GM19397 (cell line): ENCODE data around the gene TPTE.
"Not testable (repeated sequence)": the region's sequence is repeated elsewhere in the genome, so short reads cannot be mapped to it uniquely, and the experiment has no call there.

Source experiments
- ATAC-seq: cut with Tn5 transposase; IDR thresholded peaks from one replicate; pipeline ENCODE4 v1.9.1; 2021; ENCODE audit warnings: mild to moderate bottlenecking, moderate library complexity; ENCODE audit not compliant: unreplicated experiment

The TPTE gene

DNA sequence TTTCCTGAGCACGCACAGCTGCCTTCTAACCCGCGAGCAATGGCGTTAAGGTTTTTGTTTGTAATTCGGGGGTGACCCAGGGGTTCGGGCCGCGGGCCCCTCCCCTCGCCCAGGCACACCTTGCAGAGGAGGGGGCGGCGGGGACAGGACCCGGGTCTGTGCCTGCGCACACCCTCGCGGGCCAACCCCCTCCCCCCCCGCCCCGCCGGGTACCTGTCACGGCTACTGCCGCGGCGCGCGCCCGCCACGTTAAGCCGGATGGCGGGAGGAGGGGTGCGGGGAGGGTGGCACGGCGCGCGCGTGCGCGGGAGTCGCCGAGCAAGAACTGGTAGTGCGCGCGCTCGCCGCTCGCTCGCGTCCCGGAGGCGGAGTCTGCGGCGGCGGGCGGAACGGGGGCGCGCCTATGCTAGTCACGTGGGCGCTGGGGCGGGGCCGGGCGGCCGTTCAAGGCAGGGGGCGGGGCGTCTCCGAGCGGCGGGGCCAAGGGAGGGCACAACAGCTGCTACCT is at the start of gene TPTE:
TPTE (plus strand) TSS at position 493 of the 508 bp plus-strand sequence. CDS start 17,141 bp downstream, outside the sequence.
- no peak for ATAC-seq

DNA sequence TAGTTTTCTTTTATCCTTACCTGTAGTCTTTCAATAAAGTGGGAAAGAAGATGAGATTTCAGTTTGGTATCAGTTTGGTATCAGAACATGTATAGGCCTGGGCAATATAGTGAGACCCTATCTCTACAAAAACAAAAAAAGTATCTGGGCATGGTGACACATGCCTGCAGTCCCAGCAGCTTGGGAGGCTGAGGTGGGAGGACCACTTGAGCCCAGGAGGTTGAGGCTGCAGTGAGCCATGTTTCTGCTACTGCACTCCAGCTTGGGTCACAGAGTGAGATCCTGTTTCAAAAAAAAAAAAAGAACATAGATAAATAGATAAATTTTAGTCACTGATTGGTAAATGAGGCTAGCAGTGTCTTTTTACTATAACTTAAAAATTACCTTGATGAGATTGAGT is 49.4 kb upstream of the TPTE start:
- ATAC-seq = not testable (repeated sequence)

DNA sequence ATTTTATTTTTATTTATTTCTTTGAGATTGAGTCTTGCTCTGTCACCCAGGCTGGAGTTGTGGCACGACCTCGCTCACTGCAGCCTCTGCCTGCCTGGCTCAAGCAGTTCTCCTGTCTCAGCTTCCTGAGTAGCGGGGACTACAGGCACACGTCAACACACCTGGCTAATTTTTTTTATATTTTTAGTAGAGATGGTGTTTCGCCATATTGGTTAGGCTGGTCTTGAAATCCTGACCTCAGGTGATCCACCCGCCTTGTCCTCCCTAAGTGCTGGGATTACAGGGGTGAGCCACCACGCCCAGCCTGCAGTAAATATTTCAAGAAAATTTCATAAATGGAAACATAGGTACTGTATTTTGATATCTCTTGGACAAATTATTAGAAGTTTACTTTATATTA is 43.6 kb upstream of the TPTE start:
- not testable (repeated sequence) for ATAC-seq

GRCh38 chr21:10479875-10480274 is 41.5 kb upstream of the TPTE start:
- ATAC-seq = not testable (repeated sequence)

- not testable (repeated sequence) for ATAC-seq
Measured at GRCh38 chr21:10484864-10485263, 36.5 kb upstream of the TPTE start.

DNA sequence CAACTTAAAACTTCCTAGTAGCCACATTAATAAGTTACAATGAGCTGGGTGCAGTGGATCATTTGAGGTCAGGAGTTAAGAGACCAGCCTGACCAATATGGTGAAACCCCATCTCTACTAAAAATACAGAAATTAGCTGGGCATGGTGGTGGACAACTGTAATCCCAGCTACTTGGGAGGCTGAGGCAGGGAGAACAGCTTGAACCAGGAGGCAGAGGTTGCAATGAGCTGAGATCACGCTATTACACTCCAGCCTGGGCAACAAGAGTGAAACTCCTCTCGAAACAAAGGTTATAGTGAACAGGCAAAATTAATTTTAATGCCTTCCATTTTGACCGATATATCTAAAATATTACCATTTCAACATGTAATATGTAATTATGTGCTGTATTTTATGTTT is 30.9 kb upstream of the TPTE start:
- ATAC-seq = not testable (repeated sequence)

GRCh38 chr21:10511116-10511515 is 10.3 kb upstream of the TPTE start:
- no peak for ATAC-seq

DNA sequence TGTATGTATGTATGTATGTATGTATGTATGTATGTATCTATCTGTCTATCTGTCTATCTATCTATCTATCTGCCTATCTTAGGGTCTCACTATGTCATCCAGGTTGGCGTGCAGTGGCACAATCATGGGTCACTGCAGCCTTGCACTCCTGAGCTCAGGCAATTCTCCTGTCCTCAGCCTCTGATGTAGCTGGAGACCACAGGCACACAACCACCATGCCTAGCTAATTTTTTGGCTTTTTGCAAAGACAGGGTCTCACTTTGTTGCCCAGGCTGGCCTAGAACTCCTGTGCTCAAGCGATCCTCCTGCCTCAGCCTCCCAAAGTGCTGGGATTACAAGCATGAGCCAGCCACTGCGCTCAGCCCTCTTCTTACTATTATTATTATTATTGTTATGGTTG is 4.5 kb upstream of the TPTE start:
- not testable (repeated sequence) for ATAC-seq

- not testable (repeated sequence) for ATAC-seq
Measured at GRCh38 chr21:10517904-10518303, 3.5 kb upstream of the TPTE start.

DNA sequence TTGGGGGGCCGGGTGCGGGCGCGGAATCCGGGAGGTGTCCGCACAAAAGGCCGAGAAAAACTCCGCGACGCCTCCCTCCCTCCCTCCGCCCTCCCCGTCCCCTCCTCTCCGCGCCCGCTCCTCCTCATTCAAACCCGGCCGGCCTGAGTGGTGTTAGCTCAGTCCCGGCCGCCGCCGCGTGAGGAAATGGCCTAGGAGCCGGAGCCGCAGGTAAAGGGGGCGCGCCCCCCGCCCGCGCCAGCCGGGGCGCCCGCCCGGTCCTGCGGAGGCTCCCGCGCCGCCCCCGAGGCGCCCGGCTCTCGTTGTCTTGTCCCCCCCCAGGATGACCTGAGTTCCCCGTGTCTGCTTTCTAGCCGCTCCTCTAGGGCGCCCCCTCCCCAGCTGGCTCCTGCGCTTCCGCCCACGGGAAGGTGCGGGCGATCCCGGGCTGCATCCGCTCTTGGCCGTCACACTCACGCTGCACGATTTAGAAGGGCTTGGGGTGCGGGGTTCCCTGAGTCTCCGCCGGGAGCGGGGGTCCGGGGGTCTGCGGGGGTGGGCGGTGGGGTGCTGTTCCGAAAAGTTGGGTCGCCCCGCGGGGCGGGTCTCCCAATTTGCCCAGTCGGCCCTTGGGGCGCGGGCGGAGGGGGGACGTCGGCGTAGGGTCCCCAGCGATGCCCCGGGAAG is 585 bp downstream of the TPTE start:
- not testable (repeated sequence) for ATAC-seq

DNA sequence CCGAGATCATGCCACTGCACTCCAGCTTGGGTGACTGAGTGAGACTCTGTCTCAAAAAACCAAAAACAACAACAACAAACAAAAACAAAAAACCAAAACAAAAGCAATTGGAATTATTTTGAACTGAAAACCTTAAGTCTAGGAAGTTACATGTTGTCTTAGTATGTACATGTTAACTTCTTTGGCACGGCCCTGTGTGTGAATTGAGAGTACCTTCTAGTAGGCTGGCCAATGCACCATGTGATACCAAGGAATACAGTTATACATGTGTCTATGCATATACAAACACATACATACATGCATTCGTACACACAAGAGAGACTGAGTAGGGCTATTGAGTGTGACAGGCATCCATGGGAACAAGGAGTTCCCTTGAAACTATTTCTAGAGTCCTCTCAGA is 18.6 kb downstream of the TPTE start:
- ATAC-seq = no peak

DNA sequence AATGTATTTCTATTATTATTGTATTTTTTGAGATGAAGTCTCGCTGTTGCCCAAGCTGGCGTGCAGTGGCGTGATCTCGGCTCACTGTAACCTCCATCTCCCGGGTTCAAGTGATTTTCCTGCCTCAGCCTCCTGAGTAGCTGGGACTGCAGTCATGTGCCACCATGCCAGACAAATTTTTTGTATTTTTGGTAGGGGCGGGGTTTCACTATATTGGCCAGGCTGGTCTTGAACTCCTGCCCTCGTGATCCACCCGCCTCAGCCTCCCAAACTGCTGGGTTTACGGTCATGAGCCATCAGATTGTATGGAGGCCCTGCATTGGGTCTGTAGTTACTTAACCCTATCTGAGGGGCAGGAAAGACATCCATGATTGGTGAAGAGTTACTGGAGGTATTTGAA is 23.0 kb downstream of the TPTE start:
- not testable (repeated sequence) for ATAC-seq

- ATAC-seq = not testable (repeated sequence)
Measured at GRCh38 chr21:10547868-10548267, 26.5 kb downstream of the TPTE start.

- not testable (repeated sequence) for ATAC-seq
Measured at GRCh38 chr21:10548331-10548954, 27.1 kb downstream of the TPTE start.

- ATAC-seq = not testable (repeated sequence)
Measured at GRCh38 chr21:10570803-10571202, 49.4 kb downstream of the TPTE start.

GRCh38 chr21:10574531-10575310 is 53.3 kb downstream of the TPTE start:
- not testable (repeated sequence) for ATAC-seq

- ATAC-seq = no peak
Measured at GRCh38 chr21:10575311-10575667, 53.9 kb downstream of the TPTE start.

DNA sequence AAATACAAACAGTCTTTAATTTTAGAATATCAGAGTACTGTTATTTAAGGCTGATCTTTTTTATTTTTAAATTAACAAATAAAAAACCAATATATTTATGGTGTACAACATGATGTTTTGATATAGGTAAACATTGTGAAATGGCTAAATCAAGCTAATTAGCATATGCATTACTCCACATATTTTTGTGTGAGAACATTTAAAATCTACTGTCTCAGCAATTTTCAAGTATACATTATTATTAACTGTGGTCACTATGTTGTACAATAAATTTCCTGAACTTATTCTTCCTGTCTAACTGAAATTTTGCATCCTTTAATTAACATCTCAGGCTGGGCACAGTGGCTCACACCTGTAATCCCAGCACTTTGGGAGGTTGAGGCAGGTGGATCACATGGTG is 57.5 kb downstream of the TPTE start:
- ATAC-seq = not testable (repeated sequence)

GRCh38 chr21:10589115-10589514 is 67.7 kb downstream of the TPTE start:
- ATAC-seq = not testable (repeated sequence)

DNA sequence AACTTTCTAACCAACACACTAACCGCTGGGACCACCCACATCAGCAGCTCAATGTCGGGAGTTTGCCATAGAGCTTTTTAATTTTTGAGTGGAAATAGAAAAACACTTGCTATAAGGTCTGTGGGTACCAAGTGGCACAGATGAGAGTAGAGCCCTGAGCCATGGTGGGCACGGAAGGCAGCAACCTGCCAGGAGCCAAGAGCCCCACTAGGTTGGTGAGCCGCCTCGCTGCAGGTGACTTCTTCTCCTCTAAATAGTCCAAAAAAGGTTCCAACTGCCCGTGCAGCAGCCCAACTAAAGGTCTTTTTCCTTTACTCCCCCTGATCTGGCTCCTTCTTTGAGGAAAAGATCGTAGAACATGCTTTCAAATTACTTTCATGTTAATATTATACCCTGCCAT is 85.7 kb downstream of the TPTE start:
- ATAC-seq = not testable (repeated sequence)

- not testable (repeated sequence) for ATAC-seq
Measured at GRCh38 chr21:10614285-10614684, 92.9 kb downstream of the TPTE start.
